K562 (cell line): ENCODE measurements around the gene CNKSR1.

Source experiments
- CTCF ChIP-seq, 3 experiments: IDR thresholded peaks in 2 of 3; conservative IDR thresholded peaks in 1 of 3; 2 replicates each; pipeline ENCODE4 v1.5.1; 2011 to 2012; ENCODE audit warnings: low read length in 3 of 3, mild to moderate bottlenecking in 3 of 3, control low read depth in 2 of 3, improper control_type of control experiment in 1 of 3, inconsistent platforms in 1 of 3, low read depth in 1 of 3, mixed read lengths in 1 of 3, moderate library complexity in 1 of 3; ENCODE audit not compliant: insufficient read depth in 2 of 3
- HMG20A ChIP-seq: fragments of 450-650 bp; formaldehyde crosslinking; conservative IDR thresholded peaks from 2 replicates; pipeline ENCODE4 v1.4.0; 2020; ENCODE audit warnings: mild to moderate bottlenecking, mixed read lengths
- HNRNPH1 ChIP-seq: fragments of 200-400 bp; formaldehyde crosslinking; optimal IDR thresholded peaks from 2 replicates; pipeline ENCODE3; 2017; ENCODE audit warnings: low read depth, mild to moderate bottlenecking, low read length, moderate library complexity
- KLF6 ChIP-seq: fragments of 250-450 bp; sonication (Bioruptor Pico); IDR thresholded peaks from 2 replicates; pipeline ENCODE4 v1.4.0; 2020; ENCODE audit warnings: mild to moderate bottlenecking, moderate library complexity, borderline replicate concordance
- SPI1 ChIP-seq: IDR thresholded peaks from 2 replicates; pipeline ENCODE4 v1.6.1; 2011; ENCODE audit warnings: low read depth, low read length, control low read depth, borderline replicate concordance
- TAF7 ChIP-seq: fragments of 450-650 bp; IDR thresholded peaks from 2 replicates; pipeline ENCODE4 v1.6.1; 2016; ENCODE audit warnings: missing genetic modification characterization, missing compliant biosample characterization
- ZC3H11A ChIP-seq: IDR thresholded peaks from 2 replicates; pipeline ENCODE4 v1.6.1; 2012; ENCODE audit warnings: low read depth, low read length, improper control_type of control experiment
- TF ChIP-seq, protein P1 (sequence below): sonication (generic); formaldehyde crosslinking; IDR thresholded peaks from 2 replicates; pipeline ENCODE4 v1.8.1; 2023; ENCODE audit warnings: mild to moderate bottlenecking, missing genetic modification reagents
- TF ChIP-seq, protein P2 (sequence below): fragments of 450-650 bp; IDR thresholded peaks from 2 replicates; pipeline ENCODE4 v1.6.1; 2016; ENCODE audit warnings: missing biosample characterization, missing genetic modification characterization

DNA sequence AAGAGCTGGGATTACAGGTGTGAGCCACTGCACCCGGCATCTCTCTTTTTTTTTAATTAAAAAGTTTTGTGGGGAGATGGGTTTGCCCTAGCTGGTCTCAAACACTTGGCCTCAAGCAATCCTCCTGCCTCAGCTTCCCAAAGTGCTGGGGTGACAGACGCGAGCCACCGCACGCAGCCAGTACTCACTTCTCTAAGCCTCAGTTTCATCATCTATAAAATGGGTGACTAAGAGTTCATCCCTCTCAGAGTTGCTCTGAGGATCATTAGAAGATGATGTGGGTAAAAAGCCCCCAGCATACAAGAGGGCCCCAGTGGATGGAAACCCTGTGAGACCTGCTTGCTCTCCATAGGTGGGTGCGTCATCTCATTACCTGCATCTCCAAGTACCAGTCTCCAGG lies 10.6 kb downstream of the CNKSR1 start:
- no peak for TF ChIP-seq KLF6
- no peak for TF ChIP-seq HNRNPH1
- TF ChIP-seq, protein P1, sequence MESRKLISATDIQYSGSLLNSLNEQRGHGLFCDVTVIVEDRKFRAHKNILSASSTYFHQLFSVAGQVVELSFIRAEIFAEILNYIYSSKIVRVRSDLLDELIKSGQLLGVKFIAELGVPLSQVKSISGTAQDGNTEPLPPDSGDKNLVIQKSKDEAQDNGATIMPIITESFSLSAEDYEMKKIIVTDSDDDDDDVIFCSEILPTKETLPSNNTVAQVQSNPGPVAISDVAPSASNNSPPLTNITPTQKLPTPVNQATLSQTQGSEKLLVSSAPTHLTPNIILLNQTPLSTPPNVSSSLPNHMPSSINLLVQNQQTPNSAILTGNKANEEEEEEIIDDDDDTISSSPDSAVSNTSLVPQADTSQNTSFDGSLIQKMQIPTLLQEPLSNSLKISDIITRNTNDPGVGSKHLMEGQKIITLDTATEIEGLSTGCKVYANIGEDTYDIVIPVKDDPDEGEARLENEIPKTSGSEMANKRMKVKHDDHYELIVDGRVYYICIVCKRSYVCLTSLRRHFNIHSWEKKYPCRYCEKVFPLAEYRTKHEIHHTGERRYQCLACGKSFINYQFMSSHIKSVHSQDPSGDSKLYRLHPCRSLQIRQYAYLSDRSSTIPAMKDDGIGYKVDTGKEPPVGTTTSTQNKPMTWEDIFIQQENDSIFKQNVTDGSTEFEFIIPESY (CRISPR knock-in tag), result no peak
- TF ChIP-seq, protein P2, sequence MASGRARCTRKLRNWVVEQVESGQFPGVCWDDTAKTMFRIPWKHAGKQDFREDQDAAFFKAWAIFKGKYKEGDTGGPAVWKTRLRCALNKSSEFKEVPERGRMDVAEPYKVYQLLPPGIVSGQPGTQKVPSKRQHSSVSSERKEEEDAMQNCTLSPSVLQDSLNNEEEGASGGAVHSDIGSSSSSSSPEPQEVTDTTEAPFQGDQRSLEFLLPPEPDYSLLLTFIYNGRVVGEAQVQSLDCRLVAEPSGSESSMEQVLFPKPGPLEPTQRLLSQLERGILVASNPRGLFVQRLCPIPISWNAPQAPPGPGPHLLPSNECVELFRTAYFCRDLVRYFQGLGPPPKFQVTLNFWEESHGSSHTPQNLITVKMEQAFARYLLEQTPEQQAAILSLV (tag), result no peak
- no peak for TF ChIP-seq HMG20A (CRISPR knock-in tag)
- TF ChIP-seq TAF7 (tag), result no peak
- no peak for TF ChIP-seq ZC3H11A
- no peak for TF ChIP-seq CTCF (IDR thresholded peaks at IDR 0.05 in 2 of 3, conservative IDR thresholded peaks at IDR 0.05 in 1 of 3; ENCODE audit: insufficient read depth in 2 of 3, low read depth in 1 of 3, low read length in 3 of 3)
- TF ChIP-seq SPI1, result no peak
